ENCODE measurements around the gene AIMP1. TPM values are rescaled to one million over a fixed set of nuclear protein-coding genes. Genes with fewer than 3 reads are reported as not detected.
"Not testable (repeated sequence)": the region's sequence is repeated elsewhere in the genome, so short reads cannot be mapped to it uniquely, and the experiment has no call there.

The AIMP1 gene
- total RNA-seq, 1 donor from 2014 or later, result 38.8 TPM

DNA sequence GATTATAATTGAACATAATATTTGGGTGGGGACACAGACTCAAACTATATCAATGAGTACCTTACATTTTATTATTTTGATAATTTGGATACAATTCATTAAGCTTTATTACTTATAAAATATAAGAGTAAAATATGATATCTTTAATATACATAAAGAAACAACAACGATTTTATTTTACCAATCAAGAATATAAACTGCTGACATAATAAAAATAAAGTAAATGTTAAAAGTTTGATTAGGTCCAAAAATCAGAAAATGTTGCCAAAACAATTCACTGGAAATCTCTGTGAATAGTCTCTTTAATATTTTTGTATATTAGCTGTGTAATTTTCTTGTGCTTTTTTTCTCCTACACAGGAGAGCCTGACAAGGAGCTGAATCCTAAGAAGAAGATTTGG is 30.8 kb downstream of the AIMP1 start:
- no peak for DNase-seq (ENCODE audit: low spot score)

DNA sequence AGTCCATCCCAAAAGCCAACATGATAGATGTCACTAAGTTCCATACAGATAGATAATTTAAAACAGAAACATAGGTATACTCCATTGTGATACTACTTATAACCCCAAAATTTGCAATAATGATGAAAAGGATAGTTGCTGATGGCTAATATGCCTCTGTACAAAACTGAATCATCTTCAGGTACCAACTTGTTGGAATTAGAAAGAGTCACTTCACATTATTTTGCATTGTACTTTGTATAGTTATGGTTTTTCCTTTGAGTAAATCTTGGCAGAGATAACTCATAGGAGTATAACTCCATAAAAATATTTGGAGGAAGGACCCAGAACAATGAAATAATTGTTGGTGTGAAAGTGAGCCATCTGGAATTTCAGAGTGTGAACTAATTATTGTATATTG is 34.7 kb downstream of the AIMP1 start:
- DNase-seq (ENCODE audit: low spot score), result no peak

DNA sequence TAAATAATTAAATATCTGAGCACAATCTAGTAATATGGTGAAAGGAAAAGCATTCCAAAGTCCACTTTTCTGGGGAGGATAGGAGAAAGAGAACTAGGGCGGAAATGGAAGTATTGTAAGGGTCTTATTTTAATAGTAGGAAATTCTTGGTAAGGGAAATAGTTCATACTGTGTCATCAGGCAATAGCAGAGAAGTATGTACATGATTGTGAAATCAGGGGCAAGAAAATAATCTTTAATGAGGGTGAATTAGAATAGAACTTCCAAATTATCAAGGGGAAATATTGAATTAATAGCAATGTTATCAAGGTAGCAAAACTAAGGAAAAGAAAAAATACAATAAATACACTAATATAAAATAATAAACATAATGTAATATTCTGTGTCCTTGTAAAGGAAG is 37.4 kb downstream of the AIMP1 start:
- no peak for DNase-seq (ENCODE audit: low spot score)

- no peak for DNase-seq (ENCODE audit: low spot score)
Observed at GRCh38 chr4:106355193-106355592, 38.8 kb downstream of the AIMP1 start.

DNA sequence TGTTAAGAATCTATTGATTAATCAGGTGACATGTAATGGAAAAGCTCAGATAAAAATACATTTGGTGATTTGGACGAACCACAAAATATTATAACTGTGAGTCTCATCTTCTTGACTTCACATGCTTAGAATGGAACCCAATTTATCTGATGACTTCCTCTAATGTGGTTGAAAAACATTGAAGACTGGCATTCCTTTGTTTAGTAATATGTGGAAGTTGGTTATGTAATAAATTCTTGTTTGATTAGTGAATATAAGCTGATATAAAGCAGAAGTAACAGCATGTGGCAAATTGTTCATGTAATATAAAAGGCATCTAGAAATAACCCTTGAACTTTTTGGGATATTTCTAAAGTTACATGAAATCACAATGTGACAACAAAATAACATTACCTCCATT is 42.5 kb downstream of the AIMP1 start:
- DNase-seq (ENCODE audit: low spot score), result no peak

DNA sequence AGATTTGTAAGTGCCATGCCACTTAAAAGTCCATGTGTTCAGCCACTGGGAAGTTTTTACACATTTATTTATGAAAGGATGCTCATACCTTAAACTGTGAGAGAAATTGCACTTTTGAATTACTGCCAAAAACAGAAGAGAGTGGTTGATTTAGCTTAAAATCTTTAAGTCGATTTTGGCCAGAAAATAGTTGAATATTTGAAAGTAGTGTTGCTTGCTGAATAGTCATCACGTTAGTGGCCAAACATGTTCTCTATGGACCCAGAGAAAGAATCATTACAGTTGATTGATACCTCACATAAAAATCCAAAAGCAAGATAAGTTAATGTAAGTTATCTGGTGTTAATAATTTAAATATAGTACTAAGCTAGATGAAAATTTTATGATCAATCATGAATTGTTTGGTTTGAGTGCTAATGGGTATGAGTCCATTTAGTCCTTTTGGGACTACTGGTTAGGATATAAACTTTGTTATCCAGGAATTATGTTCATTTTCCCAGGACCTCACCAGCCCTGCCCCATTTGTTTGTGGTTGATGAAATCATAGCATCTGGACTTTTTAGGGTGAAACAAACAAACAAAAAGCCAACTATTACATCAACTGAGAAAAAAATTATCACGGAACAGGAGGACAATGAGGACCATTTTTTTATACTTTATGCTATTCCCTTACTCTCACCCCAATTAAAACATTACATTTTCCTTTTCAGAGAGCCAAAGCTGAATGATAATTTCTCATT is 45.9 kb downstream of the AIMP1 start:
- DNase-seq (ENCODE audit: low spot score), result no peak

GRCh38 chr4:106364282-106364681 is 47.9 kb downstream of the AIMP1 start:
- DNase-seq (ENCODE audit: low spot score), result no peak

DNA sequence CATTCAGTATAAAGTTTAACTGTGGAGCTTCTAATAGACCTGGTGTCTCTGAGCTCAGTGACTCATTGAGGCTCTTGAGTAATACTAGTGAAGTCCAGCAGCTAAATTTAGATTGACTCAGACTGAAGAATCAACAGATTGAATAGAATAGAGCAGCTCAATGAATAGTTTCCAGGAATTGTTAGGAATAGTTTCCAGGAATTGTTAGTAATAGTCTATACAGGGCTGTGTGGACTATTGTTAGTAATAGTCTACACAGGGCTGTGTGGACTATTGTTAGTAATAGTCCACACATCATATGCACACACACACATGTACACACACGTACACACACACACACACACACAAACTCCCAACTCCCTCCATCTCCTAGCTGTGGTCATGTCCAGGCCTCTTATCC is 49.3 kb downstream of the AIMP1 start:
- no peak for DNase-seq (ENCODE audit: low spot score)

DNA sequence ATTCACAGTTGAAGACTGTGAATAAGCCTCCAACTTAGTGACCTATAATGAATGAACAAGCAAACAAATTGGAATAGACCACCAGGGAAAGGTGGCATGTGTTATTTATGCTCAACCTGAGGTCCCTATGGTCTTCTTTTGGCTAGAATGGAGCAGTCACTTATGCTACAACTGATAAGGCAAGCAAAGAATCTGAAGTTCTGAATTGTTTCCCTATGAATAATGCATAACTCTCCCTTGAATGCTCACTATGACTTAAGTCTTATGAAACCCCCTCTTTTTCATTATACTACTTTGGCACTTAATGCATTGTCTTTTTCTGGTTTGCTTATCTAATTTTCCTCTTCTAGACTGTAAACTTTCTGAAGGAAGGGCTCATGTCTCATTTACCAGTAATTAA is 49.7 kb downstream of the AIMP1 start:
- no peak for DNase-seq (ENCODE audit: low spot score)

DNA sequence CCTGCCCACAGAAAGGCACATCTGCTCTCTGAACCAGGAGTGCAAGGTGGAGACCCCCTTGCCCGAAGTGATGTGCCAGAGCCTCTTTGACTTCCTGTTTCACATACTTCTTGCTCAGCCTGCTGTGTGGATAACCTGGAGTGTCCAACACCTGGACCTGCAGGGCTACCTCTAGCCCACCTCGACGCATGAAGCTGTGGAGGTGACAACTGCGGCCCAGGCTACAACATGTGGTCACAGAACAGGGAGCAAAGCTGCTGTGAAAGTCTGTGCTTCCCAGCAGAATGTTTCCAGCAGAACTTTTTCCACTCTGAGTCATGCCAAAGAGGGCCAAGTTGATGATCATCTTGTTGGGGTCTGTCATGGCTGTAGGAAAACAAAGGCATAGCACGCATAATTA is 50.7 kb downstream of the AIMP1 start:
- DNase-seq (ENCODE audit: low spot score), result no peak

DNA sequence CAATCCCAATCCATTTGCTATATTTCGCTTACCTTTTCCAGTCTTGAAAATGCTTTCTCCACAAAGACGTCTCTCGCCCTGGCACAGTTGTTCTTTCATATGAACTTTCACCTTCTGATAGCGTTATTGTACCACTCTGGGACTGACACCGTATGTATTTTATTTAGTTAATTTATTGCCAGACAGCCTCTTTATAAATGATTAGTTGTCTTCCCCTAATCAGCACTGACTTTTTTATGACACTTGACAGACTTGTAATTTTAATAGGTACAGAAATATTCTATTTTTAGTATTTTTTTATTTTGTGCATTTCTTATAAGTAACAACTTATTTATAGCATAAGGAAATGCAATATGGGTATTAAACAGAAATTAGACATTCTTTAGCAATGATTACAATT is 52.3 kb downstream of the AIMP1 start, which contains the start of gene GIMD1:
TSS of gene GIMD1 (minus strand) at position 101 of the 400 bp plus-strand sequence. CDS start 1,343 bp downstream, outside the sequence.
- DNase-seq (ENCODE audit: low spot score), result no peak

- DNase-seq (ENCODE audit: low spot score), result no peak
Observed at GRCh38 chr4:106369456-106370060, 53.2 kb downstream of the AIMP1 start.

- DNase-seq (ENCODE audit: low spot score), result no peak
Observed at GRCh38 chr4:106370214-106370613, 53.9 kb downstream of the AIMP1 start.

- no peak for DNase-seq (ENCODE audit: low spot score)
Observed at GRCh38 chr4:106371161-106371560, 54.8 kb downstream of the AIMP1 start.

- no peak for DNase-seq (ENCODE audit: low spot score)
Observed at GRCh38 chr4:106373026-106373425, 56.7 kb downstream of the AIMP1 start.

DNA sequence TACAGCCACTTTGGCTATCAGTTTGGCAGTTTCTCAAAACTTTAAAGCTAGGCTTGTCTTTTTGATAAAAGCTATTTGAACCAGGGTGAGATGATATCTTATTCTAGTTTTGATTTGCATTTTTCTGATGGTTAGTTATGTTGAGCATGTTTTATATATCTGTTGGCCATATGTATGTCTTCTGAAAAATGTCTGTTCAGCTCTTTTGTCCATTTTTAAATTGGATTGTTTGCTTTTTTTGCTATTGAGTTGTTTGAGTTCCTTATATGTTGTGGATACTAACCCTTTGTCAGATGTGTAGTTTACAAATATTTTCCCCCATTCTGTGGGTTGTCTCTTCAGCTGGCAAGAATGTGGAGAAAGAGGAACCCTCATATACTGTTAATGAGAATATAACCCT is 63.8 kb downstream of the AIMP1 start:
- DNase-seq (ENCODE audit: low spot score), result no peak

GRCh38 chr4:106384878-106385277 is 68.5 kb downstream of the AIMP1 start:
- no peak for DNase-seq (ENCODE audit: low spot score)

- no peak for DNase-seq (ENCODE audit: low spot score)
Observed at GRCh38 chr4:106385853-106386393, 69.6 kb downstream of the AIMP1 start.

GRCh38 chr4:106395582-106395981 is 79.2 kb downstream of the AIMP1 start:
- no peak for DNase-seq (ENCODE audit: low spot score)

DNA sequence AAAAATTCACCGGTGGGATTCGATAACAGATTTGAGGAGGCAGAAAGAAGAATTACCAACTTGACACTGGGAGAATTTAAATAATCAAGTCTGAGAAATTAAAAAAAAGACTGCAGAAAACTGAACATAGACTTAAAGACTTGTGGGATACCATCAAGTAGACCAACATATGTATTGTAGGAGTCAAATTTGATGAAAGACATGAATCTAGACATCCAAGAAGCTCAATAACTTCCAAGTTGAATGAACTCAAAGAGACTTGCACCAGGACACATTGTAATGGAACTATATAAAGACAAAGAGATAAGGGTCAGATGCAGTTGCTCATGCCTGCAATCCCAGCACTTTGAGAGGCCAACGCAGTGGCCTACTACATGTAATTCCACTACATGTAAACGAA is 82.5 kb downstream of the AIMP1 start:
- DNase-seq (ENCODE audit: low spot score), result not testable (repeated sequence)

Measured in mesenteric fat pad (tissue), 1 donor.